ENCODE results near the gene IKBIP. TPM values are rescaled to one million over a fixed set of nuclear protein-coding genes. Genes with fewer than 3 reads are reported as not detected.

Gene IKBIP
- total and polyA plus RNA-seq, 2 donors (not counting 3 experiments of a cell fraction or from before 2014, with no cell fraction given): 12.9 to 56.8 TPM

GRCh38 chr12:98612696-98613334, 31.8 kb downstream of the IKBIP start:
- Histone ChIP-seq H3K9ac (replicated peaks; ENCODE audit: extremely low read depth, insufficient read depth, low read length) (no peak overlapping the region), H3K9me3 (replicated peaks; ENCODE audit: control insufficient read depth, insufficient read depth, low read length) (no peaks in the 10 kb centered on the region), H3K9me1 (replicated peaks; ENCODE audit: control insufficient read depth, extremely low read depth, insufficient read depth, low read length) (no peaks in the 10 kb centered on the region), H3K27me3 (ENCODE audit: control insufficient read depth in 2 of 2, insufficient read depth in 2 of 2, low read length in 2 of 2) (no peaks in the 10 kb centered on the region), H3K36me3 (ENCODE audit: control insufficient read depth in 2 of 2, extremely low read depth in 1 of 2, insufficient read depth in 2 of 2, low read length in 2 of 2) (no peaks in the 10 kb centered on the region), H2AFZ (ENCODE audit: low read depth, low read length) (no peak overlapping the region), H3K4me1 (ENCODE audit: control insufficient read depth, extremely low read depth, insufficient read depth, low read length) (no peaks in the 10 kb centered on the region), H3K4me3 (replicated peaks in 1 of 3; ENCODE audit: insufficient read depth in 1 of 3, low read depth in 1 of 3, low read length in 3 of 3) (no peak overlapping the region), H3K27ac (ENCODE audit: insufficient read depth, low read depth, low read length) (no peak overlapping the region), H3K79me2 (ENCODE audit: control insufficient read depth, insufficient read depth, low read length) (no peaks in the 10 kb centered on the region), H3K4me2 (ENCODE audit: insufficient read depth, low read length) (no peak overlapping the region), H4K20me1 (replicated peaks; ENCODE audit: control insufficient read depth, extremely low read depth, insufficient read depth, low read length) (no peaks in the 10 kb centered on the region)
- FAIRE-seq (no peak), DNase-seq (ENCODE audit: low read depth, low spot score) (no peak)
- TF ChIP-seq FOS (IDR thresholded peaks at IDR 0.05; ENCODE audit: borderline replicate concordance, insufficient read depth, low read length) (no peak), EZH2 (IDR thresholded peaks at IDR 0.05; ENCODE audit: borderline replicate concordance, low read depth, low read length, severe bottlenecking) (no peak), CTCF (IDR thresholded peaks at IDR 0.05; ENCODE audit: extremely low read depth in 1 of 2, insufficient read depth in 1 of 2, low read depth in 1 of 2, low read length in 2 of 2) (no peak), MYC (IDR thresholded peaks at IDR 0.05; ENCODE audit: low read depth, low read length) (no peak), GATA2 (IDR thresholded peaks at IDR 0.05; ENCODE audit: insufficient read depth, insufficient read length, low read depth, low read length) (no peak), JUN (IDR thresholded peaks at IDR 0.05; ENCODE audit: borderline replicate concordance, insufficient read depth, insufficient read length, low read depth) (no peak), MAX (IDR thresholded peaks at IDR 0.05; ENCODE audit: insufficient read depth, insufficient read length) (no peak), POLR2A (IDR thresholded peaks at IDR 0.05; ENCODE audit: low read depth, low read length) (no peak), POLR2AphosphoS5 (IDR thresholded peaks at IDR 0.05; ENCODE audit: insufficient read depth, low read depth, low read length) (no peak)
- no TSS peak for BruUV-seq (replicated peaks)
- intact Hi-C loops (cut with micrococcal nuclease): no loop called here
- dilution Hi-C loops (cut with MboI; ENCODE audit: extremely low pct_ligation_motif_present, low sequenced_read_pairs): no loop called here
- ChIA-PET CTCF (interaction anchor here (0.7 to 1.8 kb wide), 2 partner anchors 23 to 46 kb away, joined by 4 read pairs; no protein-coding TSS in a partner anchor), POLR2A (no interaction called here)

Data from endothelial cell of umbilical vein (primary cell).